Measurements from ENCODE around the gene SUGP1.

Gene SUGP1, protein sequence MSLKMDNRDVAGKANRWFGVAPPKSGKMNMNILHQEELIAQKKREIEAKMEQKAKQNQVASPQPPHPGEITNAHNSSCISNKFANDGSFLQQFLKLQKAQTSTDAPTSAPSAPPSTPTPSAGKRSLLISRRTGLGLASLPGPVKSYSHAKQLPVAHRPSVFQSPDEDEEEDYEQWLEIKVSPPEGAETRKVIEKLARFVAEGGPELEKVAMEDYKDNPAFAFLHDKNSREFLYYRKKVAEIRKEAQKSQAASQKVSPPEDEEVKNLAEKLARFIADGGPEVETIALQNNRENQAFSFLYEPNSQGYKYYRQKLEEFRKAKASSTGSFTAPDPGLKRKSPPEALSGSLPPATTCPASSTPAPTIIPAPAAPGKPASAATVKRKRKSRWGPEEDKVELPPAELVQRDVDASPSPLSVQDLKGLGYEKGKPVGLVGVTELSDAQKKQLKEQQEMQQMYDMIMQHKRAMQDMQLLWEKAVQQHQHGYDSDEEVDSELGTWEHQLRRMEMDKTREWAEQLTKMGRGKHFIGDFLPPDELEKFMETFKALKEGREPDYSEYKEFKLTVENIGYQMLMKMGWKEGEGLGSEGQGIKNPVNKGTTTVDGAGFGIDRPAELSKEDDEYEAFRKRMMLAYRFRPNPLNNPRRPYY

DNA sequence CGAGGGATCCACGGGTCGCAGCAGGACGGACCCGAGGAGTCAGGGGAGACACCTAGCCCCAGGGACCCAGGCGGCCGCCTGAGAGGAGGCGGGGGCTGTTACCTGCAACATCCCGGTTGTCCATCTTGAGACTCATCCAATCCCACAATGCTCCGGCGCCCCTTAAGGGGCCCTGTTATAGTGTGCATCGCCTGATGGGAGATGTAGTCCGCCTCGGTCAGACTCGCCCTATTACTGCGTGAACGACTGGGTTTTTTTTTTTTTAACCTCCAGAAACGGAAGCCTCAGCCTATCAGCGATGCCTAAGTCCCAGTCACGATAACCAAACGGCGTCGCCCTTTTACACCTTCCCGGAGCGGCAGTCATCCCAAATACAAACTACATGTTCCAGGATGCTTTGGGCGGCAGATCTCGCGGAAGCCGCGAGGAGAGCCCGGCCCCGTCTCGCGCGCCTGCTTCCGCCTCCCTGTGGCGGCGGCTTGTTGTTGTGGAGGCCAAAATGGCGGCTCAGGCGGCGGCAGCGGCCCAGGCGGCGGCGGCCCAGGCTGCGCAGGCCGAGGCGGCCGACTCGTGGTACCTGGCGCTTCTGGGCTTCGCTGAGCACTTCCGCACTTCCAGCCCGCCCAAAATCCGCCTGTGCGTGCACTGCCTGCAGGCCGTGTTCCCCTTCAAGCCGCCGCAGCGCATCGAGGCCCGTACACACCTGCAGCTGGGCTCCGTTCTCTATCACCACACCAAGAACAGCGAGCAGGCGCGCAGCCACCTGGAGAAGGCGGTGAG, at the start of gene SUGP1, which contains the start of gene MAU2:
SUGP1 (minus strand) TSS at position 149 of the 780 bp plus-strand sequence; CDS start at position 136, 13 bp downstream.
MAU2 (plus strand) TSS at position 469 of the 780 bp plus-strand sequence; CDS start at position 500, 31 bp downstream.
- Histone ChIP-seq H3K27me3 (ENCODE audit: control insufficient read depth, insufficient read depth, low read length) (no peaks in the 10 kb centered on the region), H3K4me3 (ENCODE audit: low read length) (peak within 1 kb of the TSS; percentile 98), H3K9ac (ENCODE audit: low read length) (peak within 1 kb of the TSS; percentile 96), H3K4me1 (ENCODE audit: control insufficient read depth, insufficient read depth, low read length) (peaks cover 17% of the 10 kb centered on the region), H3K9me3 (ENCODE audit: control insufficient read depth, low read length) (no peaks in the 10 kb centered on the region), H3K36me3 (ENCODE audit: control insufficient read depth, insufficient read depth, low read length) (no peaks in the 10 kb centered on the region)

DNA sequence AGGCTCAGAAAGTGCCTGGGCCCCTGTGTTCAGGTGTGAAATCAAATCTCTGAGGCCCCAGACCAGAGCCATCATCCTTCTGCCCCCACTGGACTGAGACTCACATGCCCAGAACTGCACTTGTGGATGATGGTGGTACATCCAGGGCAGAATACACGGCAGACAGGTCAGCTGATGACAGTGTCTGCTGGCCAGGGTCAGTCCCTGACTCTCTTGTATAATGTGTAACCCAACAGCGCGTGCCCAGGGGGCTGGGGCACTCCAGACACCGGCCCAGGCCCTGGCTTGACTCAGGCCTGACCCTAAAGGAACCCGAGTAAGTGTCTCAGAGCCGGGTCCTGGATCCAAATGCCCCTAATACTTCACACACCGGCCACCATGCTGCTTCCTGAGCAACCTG, 47.8 kb upstream of the SUGP1 start:
- H3K27me3 ChIP-seq (ENCODE audit: control insufficient read depth, insufficient read depth, low read length), result no peaks in the 10 kb centered on the region

DNA sequence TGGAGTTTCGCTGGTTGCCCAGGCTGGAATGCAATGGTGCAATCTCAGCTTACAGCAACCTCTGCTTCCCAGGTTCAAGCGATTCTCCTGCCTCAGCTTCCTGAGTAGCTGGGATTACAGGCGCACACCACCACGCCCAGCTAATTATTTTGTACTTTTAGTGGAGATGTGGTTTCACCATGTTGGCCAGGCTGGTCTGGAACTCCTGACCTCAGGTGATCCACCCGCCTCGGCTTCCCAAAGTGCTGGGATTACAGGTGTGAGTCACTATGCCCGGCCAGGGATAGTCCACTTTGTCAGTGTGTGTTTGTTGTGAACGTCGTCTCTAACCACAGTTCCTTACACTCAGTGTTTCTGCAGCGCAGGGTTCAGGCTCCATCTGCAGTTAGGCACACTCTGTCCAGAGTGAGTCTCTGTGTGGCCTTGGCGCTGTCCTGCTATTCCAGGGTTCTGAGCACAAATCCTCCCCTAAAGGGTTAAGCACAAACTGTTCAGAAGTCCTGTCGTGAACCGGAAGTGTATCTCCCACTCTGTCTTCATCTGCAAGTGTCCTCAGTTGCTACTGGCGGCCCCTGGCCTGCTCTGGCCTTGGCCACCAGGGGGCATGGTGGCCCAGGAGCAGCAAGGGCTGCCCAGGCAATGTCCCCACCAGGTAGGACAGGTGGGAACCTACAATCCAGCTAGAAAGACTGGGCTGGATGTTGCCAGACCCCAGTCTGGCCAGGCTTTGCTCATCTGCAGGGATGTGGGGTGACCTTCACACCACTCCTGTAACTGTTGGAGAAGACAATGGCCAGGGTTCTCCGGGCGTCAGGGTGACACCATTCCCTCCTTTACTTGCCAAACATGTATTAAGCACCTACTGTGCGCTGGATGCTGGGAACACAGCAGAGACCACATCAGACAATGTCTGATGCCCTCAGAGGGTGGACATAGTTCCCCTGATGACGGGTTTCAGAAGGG, 46.4 kb upstream of the SUGP1 start:
- no peak overlapping the region for H3K4me3 ChIP-seq (ENCODE audit: low read length)
- H3K4me1 ChIP-seq (ENCODE audit: control insufficient read depth, insufficient read depth, low read length), result peaks cover 17% of the 10 kb centered on the region
- H3K9me3 ChIP-seq (ENCODE audit: control insufficient read depth, low read length), result no peaks in the 10 kb centered on the region
- no peaks in the 10 kb centered on the region for H3K36me3 ChIP-seq (ENCODE audit: control insufficient read depth, insufficient read depth, low read length)
- H3K9ac ChIP-seq (ENCODE audit: low read length), result no peak overlapping the region
- H3K27me3 ChIP-seq (ENCODE audit: control insufficient read depth, insufficient read depth, low read length), result no peaks in the 10 kb centered on the region

More for the DNA sequence above, 47.8 kb upstream of the SUGP1 start:
- H3K9me3 ChIP-seq (ENCODE audit: control insufficient read depth, low read length), result no peaks in the 10 kb centered on the region
- no peaks in the 10 kb centered on the region for H3K36me3 ChIP-seq (ENCODE audit: control insufficient read depth, insufficient read depth, low read length)
- H3K4me3 ChIP-seq (ENCODE audit: low read length), result no peak overlapping the region
- no peak overlapping the region for H3K9ac ChIP-seq (ENCODE audit: low read length)
- H3K4me1 ChIP-seq (ENCODE audit: control insufficient read depth, insufficient read depth, low read length), result peaks cover 23% of the 10 kb centered on the region

DNA sequence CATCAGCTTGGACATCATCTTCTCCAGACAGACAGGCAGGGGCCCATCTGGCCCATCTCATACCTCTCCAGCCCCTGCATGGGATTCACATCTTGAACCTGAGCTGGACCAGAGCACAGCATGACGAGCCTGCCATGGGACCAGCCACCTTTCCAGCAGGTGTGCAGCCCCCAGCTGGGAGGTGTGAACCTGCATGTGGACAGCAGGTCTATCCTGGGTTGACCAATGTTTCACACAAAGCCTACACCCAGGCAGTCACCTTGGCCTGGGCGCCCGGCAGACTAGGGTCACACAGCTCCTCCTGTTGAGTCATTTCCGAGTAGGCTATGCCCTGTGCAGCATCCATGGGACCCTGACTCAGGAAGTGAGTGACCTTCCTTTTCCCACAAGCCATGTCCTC, 41.8 kb upstream of the SUGP1 start:
- Histone ChIP-seq H3K36me3 (ENCODE audit: control insufficient read depth, insufficient read depth, low read length) (no peaks in the 10 kb centered on the region), H3K9ac (ENCODE audit: low read length) (no peak overlapping the region), H3K4me3 (ENCODE audit: low read length) (no peak overlapping the region), H3K27me3 (ENCODE audit: control insufficient read depth, insufficient read depth, low read length) (no peaks in the 10 kb centered on the region), H3K4me1 (ENCODE audit: control insufficient read depth, insufficient read depth, low read length) (peaks cover 17% of the 10 kb centered on the region), H3K9me3 (ENCODE audit: control insufficient read depth, low read length) (no peaks in the 10 kb centered on the region)

DNA sequence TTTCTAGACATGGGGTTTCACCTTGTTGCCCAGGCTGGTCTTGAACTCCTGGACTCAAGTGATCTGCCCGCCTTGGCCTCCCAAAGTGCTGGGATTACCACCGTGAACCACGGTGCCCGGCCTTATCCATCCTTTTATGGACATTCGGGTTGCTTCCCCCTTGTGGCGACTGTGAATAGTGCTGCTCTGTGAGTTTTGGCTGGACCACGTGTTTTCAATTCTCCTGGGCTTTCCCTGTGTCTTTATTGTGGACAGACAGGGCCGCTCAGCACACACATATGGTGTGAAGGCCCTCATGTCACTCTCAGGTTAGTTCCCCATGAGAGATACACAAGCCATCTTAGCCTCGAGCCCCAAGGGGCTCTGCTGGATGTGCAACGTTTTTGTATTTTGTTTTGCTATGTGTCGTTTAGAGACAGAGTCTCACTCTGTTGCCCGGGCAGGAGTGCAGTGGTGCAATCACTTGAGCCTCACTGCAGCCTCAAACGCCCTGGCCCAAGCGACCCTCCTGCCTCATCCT, 40.8 kb upstream of the SUGP1 start:
- Histone ChIP-seq H3K27me3 (ENCODE audit: control insufficient read depth, insufficient read depth, low read length) (no peaks in the 10 kb centered on the region), H3K36me3 (ENCODE audit: control insufficient read depth, insufficient read depth, low read length) (peaks cover 4% of the 10 kb centered on the region), H3K9me3 (ENCODE audit: control insufficient read depth, low read length) (no peaks in the 10 kb centered on the region), H3K9ac (ENCODE audit: low read length) (no peak overlapping the region), H3K4me1 (ENCODE audit: control insufficient read depth, insufficient read depth, low read length) (peaks cover 17% of the 10 kb centered on the region), H3K4me3 (ENCODE audit: low read length) (no peak overlapping the region)

DNA sequence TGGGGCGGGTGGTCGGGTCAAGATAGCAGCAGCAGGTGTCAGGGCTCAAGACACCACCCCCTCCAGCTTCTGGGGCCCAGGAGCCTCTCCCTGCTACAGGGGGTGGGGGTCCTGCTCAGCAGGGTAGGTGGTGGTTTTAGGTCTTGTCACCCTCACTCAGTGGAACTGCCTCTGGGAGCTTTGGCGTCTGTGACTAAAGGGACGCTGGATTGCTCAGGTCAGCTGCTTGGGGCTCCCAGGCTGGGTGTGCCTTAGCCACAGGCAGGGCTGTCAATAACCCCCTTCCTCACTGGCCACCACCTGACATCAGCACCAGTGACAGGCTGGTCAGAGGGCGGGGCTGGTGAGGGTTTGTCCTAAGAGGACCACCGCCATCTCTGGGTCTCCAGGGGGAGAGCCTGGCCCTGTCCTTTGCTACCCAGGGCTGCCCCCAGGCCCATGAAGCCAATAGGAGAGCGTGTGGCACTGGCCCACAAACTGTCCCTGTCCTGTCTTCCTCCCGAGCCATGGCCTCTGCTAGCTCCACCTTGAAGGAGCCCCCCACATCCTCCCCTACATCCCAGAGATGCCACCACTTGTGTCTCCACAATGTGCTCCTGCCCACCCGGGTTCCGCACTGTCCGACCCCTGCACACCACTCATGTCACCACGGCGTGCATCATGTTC, 36.7 kb upstream of the SUGP1 start:
- H3K9me3 ChIP-seq (ENCODE audit: control insufficient read depth, low read length), result no peaks in the 10 kb centered on the region
- peaks cover 6% of the 10 kb centered on the region for H3K4me1 ChIP-seq (ENCODE audit: control insufficient read depth, insufficient read depth, low read length)
- no peaks in the 10 kb centered on the region for H3K27me3 ChIP-seq (ENCODE audit: control insufficient read depth, insufficient read depth, low read length)
- no peak overlapping the region for H3K9ac ChIP-seq (ENCODE audit: low read length)
- H3K4me3 ChIP-seq (ENCODE audit: low read length), result no peak overlapping the region
- H3K36me3 ChIP-seq (ENCODE audit: control insufficient read depth, insufficient read depth, low read length), result peaks cover 33% of the 10 kb centered on the region

DNA sequence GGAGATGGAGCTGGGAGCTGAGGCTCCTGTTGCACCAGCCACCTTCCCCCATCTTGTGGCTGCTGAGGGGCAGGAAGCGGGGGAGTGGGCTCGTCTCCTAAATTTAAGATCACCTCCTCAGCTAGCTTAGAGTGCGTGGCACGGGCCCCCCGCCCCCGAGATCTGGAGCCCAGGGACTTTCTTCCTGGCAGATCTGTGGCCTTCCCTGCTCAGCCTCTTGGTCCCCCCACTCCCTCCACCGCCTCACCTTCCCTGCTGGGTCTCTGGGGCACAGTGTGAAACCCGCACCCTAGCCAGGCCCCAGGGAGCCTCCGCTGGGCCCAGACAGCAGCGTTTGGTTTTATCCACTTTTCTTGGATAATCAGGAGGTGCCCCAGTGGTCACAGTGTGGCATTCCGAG, 36.2 kb upstream of the SUGP1 start:
- H3K4me3 ChIP-seq (ENCODE audit: low read length), result no peak overlapping the region
- no peak overlapping the region for H3K9ac ChIP-seq (ENCODE audit: low read length)
- peaks cover 6% of the 10 kb centered on the region for H3K4me1 ChIP-seq (ENCODE audit: control insufficient read depth, insufficient read depth, low read length)
- no peaks in the 10 kb centered on the region for H3K27me3 ChIP-seq (ENCODE audit: control insufficient read depth, insufficient read depth, low read length)
- peaks cover 33% of the 10 kb centered on the region for H3K36me3 ChIP-seq (ENCODE audit: control insufficient read depth, insufficient read depth, low read length)
- no peaks in the 10 kb centered on the region for H3K9me3 ChIP-seq (ENCODE audit: control insufficient read depth, low read length)

DNA sequence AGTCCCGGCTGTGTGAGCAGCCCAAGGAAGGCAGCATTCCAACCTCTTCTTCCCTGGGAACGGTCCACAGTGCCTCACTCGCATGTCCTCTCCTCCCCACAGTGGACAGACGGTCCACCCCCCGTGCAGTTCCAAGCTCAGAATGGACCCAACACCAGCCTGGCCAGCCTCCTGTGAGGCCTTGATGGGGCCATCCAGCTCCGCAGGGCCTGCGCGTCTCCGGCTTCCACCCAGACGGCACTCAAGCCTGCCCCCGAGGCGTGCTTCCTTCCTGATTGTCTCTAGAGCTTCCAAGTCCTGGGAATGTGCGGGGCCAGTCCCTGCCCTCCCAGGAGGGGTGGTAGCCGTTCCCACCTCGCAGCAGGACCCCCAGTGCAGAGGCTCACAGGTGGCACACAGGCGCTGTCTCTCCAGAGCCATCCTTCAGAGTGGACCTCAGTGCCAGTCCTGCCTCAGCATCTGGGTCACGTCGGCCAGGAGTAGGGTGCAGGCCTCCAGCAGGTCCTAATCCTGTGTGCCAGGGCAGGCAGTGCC, 35.4 kb upstream of the SUGP1 start:
- H3K36me3 ChIP-seq (ENCODE audit: control insufficient read depth, insufficient read depth, low read length), result peaks cover 33% of the 10 kb centered on the region
- H3K9me3 ChIP-seq (ENCODE audit: control insufficient read depth, low read length), result no peaks in the 10 kb centered on the region
- no peaks in the 10 kb centered on the region for H3K4me1 ChIP-seq (ENCODE audit: control insufficient read depth, insufficient read depth, low read length)
- H3K4me3 ChIP-seq (ENCODE audit: low read length), result no peak overlapping the region
- H3K9ac ChIP-seq (ENCODE audit: low read length), result no peak overlapping the region
- H3K27me3 ChIP-seq (ENCODE audit: control insufficient read depth, insufficient read depth, low read length), result no peaks in the 10 kb centered on the region

DNA sequence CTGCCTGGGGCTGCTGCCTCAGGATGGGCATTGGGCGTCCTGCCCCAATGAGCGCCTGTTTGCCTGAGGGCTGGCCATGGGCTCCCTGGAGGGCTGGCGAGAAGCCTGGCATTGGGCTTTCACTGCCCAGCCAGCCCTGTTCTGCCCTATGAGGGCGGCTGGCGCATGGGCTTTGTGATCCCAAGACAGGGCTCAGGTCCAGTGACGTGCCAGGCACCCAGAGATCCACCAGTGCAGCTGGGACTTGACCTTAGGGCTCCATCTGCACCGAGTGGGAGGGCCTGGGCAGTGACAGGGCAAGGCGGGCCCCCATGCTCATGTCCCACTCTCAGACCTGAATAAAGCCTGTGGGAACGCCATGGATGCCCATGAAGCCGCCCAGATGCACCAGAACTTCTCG, 34.6 kb upstream of the SUGP1 start:
- Histone ChIP-seq H3K36me3 (ENCODE audit: control insufficient read depth, insufficient read depth, low read length) (peaks cover 33% of the 10 kb centered on the region), H3K27me3 (ENCODE audit: control insufficient read depth, insufficient read depth, low read length) (no peaks in the 10 kb centered on the region), H3K4me3 (ENCODE audit: low read length) (no peak overlapping the region), H3K9me3 (ENCODE audit: control insufficient read depth, low read length) (no peaks in the 10 kb centered on the region), H3K4me1 (ENCODE audit: control insufficient read depth, insufficient read depth, low read length) (no peaks in the 10 kb centered on the region), H3K9ac (ENCODE audit: low read length) (no peak overlapping the region)

DNA sequence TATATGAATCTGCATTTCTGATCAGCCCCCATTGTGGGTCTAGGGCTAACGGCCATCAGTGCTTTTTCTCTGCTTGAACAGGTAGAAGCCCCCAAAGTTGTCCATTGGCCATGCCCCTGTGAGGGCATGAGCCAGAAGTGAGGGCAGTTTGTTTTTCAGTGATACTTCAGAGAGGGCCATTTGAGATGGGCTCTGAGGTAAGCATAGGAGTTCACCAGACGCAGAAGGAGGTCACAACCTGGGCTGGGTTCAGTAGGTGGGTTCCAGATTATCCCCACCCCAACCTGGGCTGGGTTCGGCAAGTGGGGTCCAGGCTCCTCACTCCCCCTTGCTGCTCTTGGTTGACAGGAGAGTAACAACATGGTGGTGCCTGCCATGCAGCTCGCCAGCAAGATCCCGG, 33.7 kb upstream of the SUGP1 start:
- Histone ChIP-seq H3K4me3 (ENCODE audit: low read length) (no peak overlapping the region), H3K4me1 (ENCODE audit: control insufficient read depth, insufficient read depth, low read length) (no peaks in the 10 kb centered on the region), H3K27me3 (ENCODE audit: control insufficient read depth, insufficient read depth, low read length) (no peaks in the 10 kb centered on the region), H3K9ac (ENCODE audit: low read length) (no peak overlapping the region), H3K9me3 (ENCODE audit: control insufficient read depth, low read length) (no peaks in the 10 kb centered on the region), H3K36me3 (ENCODE audit: control insufficient read depth, insufficient read depth, low read length) (peaks cover 33% of the 10 kb centered on the region)
